Left ventricle myocardium inferior (tissue), 1 donor: Measurements from ENCODE around the gene NCMAP. TPM values are rescaled to one million over a fixed set of nuclear protein-coding genes. Genes with fewer than 3 reads are reported as not detected.

Experiments used
- DNase-seq: peaks from one replicate; pipeline ENCODE4 v3.0.0-alpha.2; 2020
- H3K27ac ChIP-seq: fragments of 200-600 bp; replicated peaks from 2 replicates; pipeline ENCODE4 v1.8.0; 2021
- H3K27me3 ChIP-seq: fragments of 200-600 bp; 2 replicates; pipeline ENCODE4 v1.8.0; 2021; ENCODE audit warnings: low read depth
- H3K36me3 ChIP-seq: fragments of 200-600 bp; 2 replicates; pipeline ENCODE4 v1.8.0; 2021
- H3K4me1 ChIP-seq: fragments of 200-600 bp; 2 replicates; pipeline ENCODE4 v1.8.0; 2021
- H3K4me3 ChIP-seq: fragments of 200-600 bp; 2 replicates; pipeline ENCODE4 v1.8.0; 2021; ENCODE audit warnings: mild to moderate bottlenecking, moderate library complexity
- H3K9me3 ChIP-seq: fragments of 200-600 bp; replicated peaks from 2 replicates; pipeline ENCODE4 v1.8.0; 2021
- intact Hi-C: fragments of 100-400 bp; cut with micrococcal nuclease; formaldehyde crosslinking; loops from one replicate; pipeline ENCODE4 v1.11.0; 2022
- total RNA-seq: library from RNA; stranded (reverse); fragmentation: NEBNext Ultra II Directional; extraction: Animal tissue kit (Norgen Biotek cat#: 25700); gene quantifications from one replicate; pipeline ENCODE4 v1.2.1, GENCODE V29; 2021
- TF ChIP-seq, protein P1 (sequence below): fragments of 200-600 bp; IDR thresholded peaks from 2 replicates; pipeline ENCODE4 v1.8.0; 2021; ENCODE audit warnings: antibody characterized with exemption, mild to moderate bottlenecking, borderline replicate concordance
- donor health status: DM: no; HTN: yes; CAD: no; lungs with severe emphysema.

Gene NCMAP
- total RNA-seq, 1 donor from 2014 or later = 0.11 TPM

DNA sequence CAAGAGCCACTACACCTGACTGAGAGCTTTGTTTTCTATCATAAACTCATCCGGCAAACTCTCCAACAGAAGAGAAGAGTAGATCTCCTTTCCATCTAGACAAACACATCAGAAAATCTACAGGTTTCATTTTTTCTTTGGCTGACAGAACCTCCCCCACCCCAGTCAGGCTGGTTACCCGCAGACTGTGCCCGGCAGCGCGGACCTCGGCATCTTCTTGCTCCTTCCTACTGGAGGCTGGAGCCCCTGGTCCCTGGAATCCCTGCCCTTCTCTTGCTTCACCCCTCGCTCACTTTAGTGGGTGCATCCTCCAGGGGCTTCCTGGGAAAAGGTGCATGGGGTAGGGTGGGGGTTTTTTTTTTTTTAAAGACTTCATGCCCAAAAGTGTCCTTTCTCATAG, 23.0 kb downstream of the NCMAP start:
- DNase-seq = no peak
- TF ChIP-seq, protein P1, sequence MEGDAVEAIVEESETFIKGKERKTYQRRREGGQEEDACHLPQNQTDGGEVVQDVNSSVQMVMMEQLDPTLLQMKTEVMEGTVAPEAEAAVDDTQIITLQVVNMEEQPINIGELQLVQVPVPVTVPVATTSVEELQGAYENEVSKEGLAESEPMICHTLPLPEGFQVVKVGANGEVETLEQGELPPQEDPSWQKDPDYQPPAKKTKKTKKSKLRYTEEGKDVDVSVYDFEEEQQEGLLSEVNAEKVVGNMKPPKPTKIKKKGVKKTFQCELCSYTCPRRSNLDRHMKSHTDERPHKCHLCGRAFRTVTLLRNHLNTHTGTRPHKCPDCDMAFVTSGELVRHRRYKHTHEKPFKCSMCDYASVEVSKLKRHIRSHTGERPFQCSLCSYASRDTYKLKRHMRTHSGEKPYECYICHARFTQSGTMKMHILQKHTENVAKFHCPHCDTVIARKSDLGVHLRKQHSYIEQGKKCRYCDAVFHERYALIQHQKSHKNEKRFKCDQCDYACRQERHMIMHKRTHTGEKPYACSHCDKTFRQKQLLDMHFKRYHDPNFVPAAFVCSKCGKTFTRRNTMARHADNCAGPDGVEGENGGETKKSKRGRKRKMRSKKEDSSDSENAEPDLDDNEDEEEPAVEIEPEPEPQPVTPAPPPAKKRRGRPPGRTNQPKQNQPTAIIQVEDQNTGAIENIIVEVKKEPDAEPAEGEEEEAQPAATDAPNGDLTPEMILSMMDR = no peak

DNA sequence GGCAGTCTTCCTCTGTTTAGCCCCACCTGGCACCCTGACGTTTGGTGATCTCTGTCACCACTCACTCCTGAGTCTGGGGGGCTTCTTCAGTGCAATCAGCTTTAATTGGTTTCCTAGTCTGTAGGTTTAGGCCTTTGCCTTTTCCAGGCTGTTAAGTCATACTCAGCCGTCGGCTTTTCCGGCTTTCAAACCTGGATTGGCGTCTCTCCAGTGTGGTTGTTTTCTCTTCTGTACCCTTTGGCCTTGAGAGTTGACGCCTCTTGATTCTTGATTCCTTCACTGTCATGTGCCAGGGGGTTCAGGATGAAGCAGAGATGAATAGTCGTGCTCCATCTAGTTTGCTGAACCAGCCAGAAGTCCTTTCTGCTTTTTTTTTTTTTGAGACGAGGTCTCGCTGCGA, 24.9 kb downstream of the NCMAP start:
- TF ChIP-seq, protein P1 = no peak
- Histone ChIP-seq H3K36me3 (no peaks in the 10 kb centered on the region), H3K4me1 (peaks cover 11% of the 10 kb centered on the region), H3K9me3 (peaks cover 3% of the 10 kb centered on the region), H3K4me3 (no peak overlapping the region), H3K27ac (no peak overlapping the region), H3K27me3 (no peaks in the 10 kb centered on the region)
- DNase-seq = no peak
- intact Hi-C loops = no loop called here

More for the DNA sequence above, 23.0 kb downstream of the NCMAP start:
- intact Hi-C loops = no loop called here
- Histone ChIP-seq H3K4me1 (peaks cover 4% of the 10 kb centered on the region), H3K36me3 (no peaks in the 10 kb centered on the region), H3K4me3 (no peak overlapping the region), H3K9me3 (peaks cover 3% of the 10 kb centered on the region), H3K27me3 (no peaks in the 10 kb centered on the region), H3K27ac (no peak overlapping the region)

DNA sequence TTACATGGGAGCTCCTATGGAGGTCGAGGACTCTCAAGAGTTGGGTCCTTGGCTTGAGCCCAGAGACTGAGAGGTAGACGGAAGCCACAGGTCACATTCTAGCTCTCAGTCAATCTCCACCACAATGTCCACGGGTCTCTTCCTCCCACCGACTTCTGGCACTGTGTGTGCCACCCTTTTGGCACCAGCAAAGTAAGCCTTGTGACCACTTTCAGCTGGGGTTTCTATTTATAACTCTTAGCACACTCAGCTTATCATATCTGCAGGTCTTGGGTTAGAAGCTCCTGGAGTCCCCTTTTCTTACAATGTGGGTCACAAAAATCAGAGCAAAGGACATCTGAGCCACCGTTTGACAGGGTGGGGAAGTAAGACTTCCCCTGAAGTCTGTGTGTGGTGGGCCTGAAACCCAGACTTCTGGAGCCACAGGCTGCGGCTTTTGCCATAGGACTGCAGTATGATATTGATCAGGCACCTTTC, 28.3 kb downstream of the NCMAP start:
- H3K36me3 ChIP-seq = no peaks in the 10 kb centered on the region
- H3K27me3 ChIP-seq = no peaks in the 10 kb centered on the region
- DNase-seq = peak; percentile 24
- peak overlapping the region; percentile 19 for H3K4me3 ChIP-seq
- TF ChIP-seq, protein P1 = no peak
- H3K27ac ChIP-seq = peak overlapping the region; percentile 46
- intact Hi-C loops = no loop called here
- peaks cover 7% of the 10 kb centered on the region for H3K4me1 ChIP-seq
- H3K9me3 ChIP-seq = peaks cover 3% of the 10 kb centered on the region

- Histone ChIP-seq H3K9me3 (peaks cover 3% of the 10 kb centered on the region), H3K4me3 (no peak overlapping the region), H3K4me1 (peaks cover 7% of the 10 kb centered on the region), H3K27me3 (no peaks in the 10 kb centered on the region), H3K36me3 (no peaks in the 10 kb centered on the region), H3K27ac (no peak overlapping the region)
- no peak for DNase-seq
- intact Hi-C loops = no loop called here
- TF ChIP-seq, protein P1 = no peak
These were observed 30.2 kb downstream of the NCMAP start for GRCh38 chr1:24586119-24586518.

DNA sequence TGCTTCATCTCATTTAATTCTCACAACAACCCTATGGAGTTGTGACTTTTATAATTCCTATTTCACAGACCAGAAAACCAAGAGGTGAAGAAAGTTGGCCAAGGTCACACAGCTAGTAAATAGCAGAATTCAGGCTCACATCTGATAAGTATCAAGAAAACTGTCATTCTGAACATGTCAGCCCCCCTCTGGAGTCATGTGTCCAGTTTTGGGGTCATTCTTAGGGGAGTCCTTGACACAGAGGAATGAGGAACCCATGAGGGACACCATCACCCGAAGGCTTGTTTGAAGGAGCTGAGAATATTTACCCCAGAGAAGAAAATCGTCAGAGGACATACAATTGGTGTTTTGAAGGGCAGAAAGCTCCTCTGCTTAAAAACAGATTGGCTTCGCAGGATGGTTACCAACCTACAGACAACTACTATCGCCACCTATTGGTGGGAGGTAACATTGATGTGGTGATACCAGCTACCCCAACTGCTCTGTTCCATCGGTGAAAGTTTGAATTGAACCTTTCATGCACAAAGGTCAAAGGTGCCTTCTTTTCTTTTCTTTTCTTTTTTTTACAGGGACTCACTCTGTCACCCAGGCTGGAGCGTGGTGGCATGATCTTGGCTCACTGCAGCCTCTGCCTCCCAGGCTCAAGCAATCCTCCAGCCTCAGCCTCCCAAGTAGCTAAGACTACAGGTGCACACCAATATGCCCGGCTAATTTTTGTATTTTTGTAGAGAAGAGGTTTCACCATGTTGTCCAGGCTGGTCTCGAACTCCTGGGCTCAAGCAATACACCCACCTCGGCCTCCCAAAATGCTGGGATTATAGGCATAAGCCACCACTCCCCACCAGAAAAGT, 31.3 kb downstream of the NCMAP start:
- TF ChIP-seq, protein P1 = peak; percentile 69
- H3K27ac ChIP-seq = no peak overlapping the region
- no peaks in the 10 kb centered on the region for H3K36me3 ChIP-seq
- no peak for DNase-seq
- no peaks in the 10 kb centered on the region for H3K27me3 ChIP-seq
- no peak overlapping the region for H3K4me3 ChIP-seq
- H3K4me1 ChIP-seq = peaks cover 7% of the 10 kb centered on the region
- intact Hi-C loops = no loop called here
- H3K9me3 ChIP-seq = peaks cover 3% of the 10 kb centered on the region
